Bone marrow (tissue), 2 donors: ENCODE measurements around the gene CYP4F22.
A peak's percentile ranks its signal among the peaks of the same experiment; 100 is the strongest.
"Not testable (repeated sequence)": the region's sequence is repeated elsewhere in the genome, so short reads cannot be mapped to it uniquely, and the experiment has no call there.

Source experiments
- DNase-seq, 2 donors: peaks; one replicate each; lab custom pipeline; 2025; lab: John Stamatoyannopoulos, UW

The CYP4F22 gene

GRCh38 chr19:15575406-15575805 is 67.1 kb downstream of the CYP4F22 start:
- DNase-seq = no peak

- DNase-seq = no peak
Measured at GRCh38 chr19:15576526-15577156, 68.3 kb downstream of the CYP4F22 start.

- no peak for DNase-seq
Measured at GRCh38 chr19:15577184-15577771, 69.0 kb downstream of the CYP4F22 start.

GRCh38 chr19:15583346-15583745 is 75.0 kb downstream of the CYP4F22 start:
- no peak for DNase-seq

GRCh38 chr19:15584095-15584494 is 75.8 kb downstream of the CYP4F22 start:
- DNase-seq = no peak

- peak; percentile 37 to 59 for DNase-seq
Measured at GRCh38 chr19:15584541-15585115, 76.3 kb downstream of the CYP4F22 start.

- peak in 1 of 2 donors; percentile 27 for DNase-seq
Measured at GRCh38 chr19:15587663-15588062, 79.3 kb downstream of the CYP4F22 start.

GRCh38 chr19:15588265-15588664 is 79.9 kb downstream of the CYP4F22 start:
- DNase-seq = no peak

GRCh38 chr19:15589760-15590451 is 81.6 kb downstream of the CYP4F22 start:
- DNase-seq = no peak

- no peak for DNase-seq
Measured at GRCh38 chr19:15591796-15592195, 83.5 kb downstream of the CYP4F22 start.

GRCh38 chr19:15592506-15592905 is 84.2 kb downstream of the CYP4F22 start:
- DNase-seq = not testable (repeated sequence)

- DNase-seq = not testable (repeated sequence)
Measured at GRCh38 chr19:15593766-15594165, 85.4 kb downstream of the CYP4F22 start.

GRCh38 chr19:15595069-15595468 is 86.7 kb downstream of the CYP4F22 start:
- no peak for DNase-seq
